ENCODE results near the gene FBXO31. TPM values are rescaled to one million over a fixed set of nuclear protein-coding genes. Genes with fewer than 3 reads are reported as not detected.

Gene FBXO31
- total and polyA plus RNA-seq, 9 of the 15 experiments (the other 6 are each of a cell fraction or from before 2014, with no cell fraction given), result 0.18 to 33.3 (median 10.9) TPM

- TF ChIP-seq ZNF318 (IDR thresholded peaks at IDR 0.05; ENCODE audit: borderline replicate concordance in 1 of 2, low read depth in 1 of 2) (no peak), JUND (IDR thresholded peaks at IDR 0.05; ENCODE audit: borderline replicate concordance, low read depth, low read length) (peak; percentile 45), JUND (tag; IDR thresholded peaks at IDR 0.05; ENCODE audit: borderline replicate concordance, low read depth, low read length) (no peak), CCAR2 (IDR thresholded peaks at IDR 0.05; ENCODE audit: low read depth, low read length) (no peak), BRD4 (IDR thresholded peaks at IDR 0.05) (0 out of 2 replicates have a peak, but pooled peaks have one; percentile 72), PPARD (CRISPR knock-in tag; IDR thresholded peaks at IDR 0.05) (no peak), TRIM24 (IDR thresholded peaks at IDR 0.05) (no peak), C11orf30 (IDR thresholded peaks at IDR 0.05; ENCODE audit: low read depth) (peak; percentile 90), CAMTA2 (CRISPR knock-in tag; conservative IDR thresholded peaks at IDR 0.05) (0 out of 2 replicates have a peak, but pooled peaks have one; percentile 74), RBFOX2 (IDR thresholded peaks at IDR 0.05; ENCODE audit: low read depth, low read length) (peak; percentile 100), ARID4B (CRISPR knock-in tag; IDR thresholded peaks at IDR 0.05) (peak; percentile 89), CHD1 (IDR thresholded peaks at IDR 0.05; ENCODE audit: low read length) (peak; percentile 92), HEY1 (CRISPR knock-in tag; IDR thresholded peaks at IDR 0.05; ENCODE audit: borderline replicate concordance) (no peak), TCF3 (CRISPR knock-in tag; IDR thresholded peaks at IDR 0.05) (no peak), HOXB6 (CRISPR knock-in tag; IDR thresholded peaks at IDR 0.05; ENCODE audit: borderline replicate concordance) (no peak), NCOR1 (IDR thresholded peaks at IDR 0.05) (peak; percentile 21; the same call in 1 of the 2 replicates)
These were observed 66.4 kb downstream of the FBXO31 start, which contains the start of gene C16orf95 (continued) for GRCh38 chr16:87316923-87317749.

Data from K562 (cell line).